Fibroblast of mammary gland (primary cell): ENCODE results near the gene MUC5B.

Experiments
- DNase-seq: peaks from one replicate; pipeline ENCODE4 v3.0.0-alpha.2; 2010; ENCODE audit warnings: low read depth
- H3K4me3 ChIP-seq: 2 replicates; pipeline ENCODE4 v1.5.1; 2011; ENCODE audit warnings: low read depth, mild to moderate bottlenecking, low read length, moderate library complexity; ENCODE audit not compliant: control insufficient read depth
- TF ChIP-seq, protein P1 (sequence below): conservative IDR thresholded peaks from 2 replicates; pipeline ENCODE4 v1.5.1; 2011; ENCODE audit warnings: low read depth, low read length, inconsistent platforms; ENCODE audit not compliant: control insufficient read depth, insufficient read depth

MUC5B gene

DNA sequence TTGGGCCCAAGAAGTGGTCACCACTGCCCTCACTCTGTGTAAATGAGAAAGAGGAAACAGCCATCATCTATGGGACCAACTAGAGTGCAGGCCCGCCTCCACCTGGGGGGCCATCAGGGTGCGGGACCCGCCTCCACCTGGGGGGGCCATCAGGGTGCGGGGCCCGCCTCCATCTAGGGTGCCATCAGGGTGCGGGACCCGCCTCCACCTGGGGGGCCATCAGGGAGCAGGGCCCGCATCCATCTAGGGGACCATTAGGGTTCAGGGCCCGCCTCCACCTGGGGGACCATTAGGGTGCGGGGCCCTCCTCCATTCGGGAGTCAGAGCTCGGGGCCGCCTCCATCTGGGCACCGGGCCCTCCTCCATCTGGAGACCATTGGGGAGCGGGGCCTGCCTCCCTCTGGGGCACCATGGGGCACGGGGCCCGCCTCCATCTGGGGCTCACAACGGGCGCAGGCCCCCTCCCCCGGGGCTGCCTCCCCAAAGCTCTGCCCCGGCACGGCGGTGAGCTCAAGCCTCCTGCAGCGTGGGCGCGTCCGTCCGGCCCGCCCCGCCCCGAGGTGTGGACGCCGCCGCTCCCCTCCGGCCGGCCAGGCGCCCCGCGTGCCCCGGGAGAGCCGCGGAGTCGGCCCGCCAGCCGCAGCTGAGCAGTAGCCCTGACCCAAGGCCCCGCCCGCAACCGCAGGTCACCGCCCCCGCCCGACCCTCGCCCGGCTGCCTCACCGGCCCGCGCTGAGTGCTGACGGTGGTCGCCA is 86.1 kb downstream of the MUC5B start:
- peak overlapping the region; percentile 56 for H3K4me3 ChIP-seq
- TF ChIP-seq, protein P1, sequence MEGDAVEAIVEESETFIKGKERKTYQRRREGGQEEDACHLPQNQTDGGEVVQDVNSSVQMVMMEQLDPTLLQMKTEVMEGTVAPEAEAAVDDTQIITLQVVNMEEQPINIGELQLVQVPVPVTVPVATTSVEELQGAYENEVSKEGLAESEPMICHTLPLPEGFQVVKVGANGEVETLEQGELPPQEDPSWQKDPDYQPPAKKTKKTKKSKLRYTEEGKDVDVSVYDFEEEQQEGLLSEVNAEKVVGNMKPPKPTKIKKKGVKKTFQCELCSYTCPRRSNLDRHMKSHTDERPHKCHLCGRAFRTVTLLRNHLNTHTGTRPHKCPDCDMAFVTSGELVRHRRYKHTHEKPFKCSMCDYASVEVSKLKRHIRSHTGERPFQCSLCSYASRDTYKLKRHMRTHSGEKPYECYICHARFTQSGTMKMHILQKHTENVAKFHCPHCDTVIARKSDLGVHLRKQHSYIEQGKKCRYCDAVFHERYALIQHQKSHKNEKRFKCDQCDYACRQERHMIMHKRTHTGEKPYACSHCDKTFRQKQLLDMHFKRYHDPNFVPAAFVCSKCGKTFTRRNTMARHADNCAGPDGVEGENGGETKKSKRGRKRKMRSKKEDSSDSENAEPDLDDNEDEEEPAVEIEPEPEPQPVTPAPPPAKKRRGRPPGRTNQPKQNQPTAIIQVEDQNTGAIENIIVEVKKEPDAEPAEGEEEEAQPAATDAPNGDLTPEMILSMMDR = no peak
- DNase-seq = peak; percentile 20

DNA sequence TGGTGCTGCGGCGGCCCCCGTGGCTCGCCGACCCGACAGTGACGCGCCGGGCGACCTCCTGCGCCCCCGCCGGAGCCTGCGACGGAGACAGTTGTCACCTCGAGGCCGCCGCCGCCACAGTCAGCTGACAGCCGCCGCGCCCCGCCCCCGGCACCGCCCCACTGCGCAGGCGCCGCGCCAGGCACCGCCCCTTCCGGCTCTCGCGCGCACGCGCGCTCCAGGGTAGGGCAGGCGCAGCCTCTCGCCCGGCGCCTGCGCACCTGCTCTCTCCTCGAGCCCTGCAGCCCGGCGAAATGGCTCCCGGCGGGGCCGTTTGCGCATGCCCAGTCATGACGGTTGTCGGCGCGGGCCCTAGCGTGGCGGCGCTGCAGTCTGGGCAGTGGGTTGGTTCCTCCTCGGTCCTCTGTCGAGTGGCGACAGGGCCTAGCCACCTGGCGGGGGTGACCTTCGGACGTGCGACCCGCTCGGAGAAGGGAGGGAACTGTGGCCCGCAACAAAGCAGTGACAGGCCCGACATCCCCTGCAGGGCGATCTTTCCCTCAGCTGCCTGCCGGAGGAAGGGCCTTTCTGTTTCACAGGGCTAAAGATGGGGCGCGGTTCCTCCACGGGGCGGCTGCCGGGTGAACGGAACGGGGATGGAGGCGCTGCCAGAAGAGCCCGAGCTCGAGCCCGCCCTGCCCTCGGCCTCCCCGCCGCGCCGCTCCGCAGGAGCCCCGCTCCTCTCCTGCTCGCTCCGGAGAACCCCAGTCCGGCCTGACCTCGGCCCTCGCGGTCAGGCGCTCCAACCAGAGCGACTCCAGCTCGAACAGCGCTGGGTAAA is 86.8 kb downstream of the MUC5B start, which contains the start of gene TOLLIP:
TOLLIP (minus strand) TSS at position 135 of the 820 bp plus-strand sequence; CDS start at position 1, 134 bp downstream.
- peak within 1 kb of the TSS; percentile 65 for H3K4me3 ChIP-seq
- peak; percentile 86 for DNase-seq
- TF ChIP-seq, protein P1 = peak; percentile 4

DNA sequence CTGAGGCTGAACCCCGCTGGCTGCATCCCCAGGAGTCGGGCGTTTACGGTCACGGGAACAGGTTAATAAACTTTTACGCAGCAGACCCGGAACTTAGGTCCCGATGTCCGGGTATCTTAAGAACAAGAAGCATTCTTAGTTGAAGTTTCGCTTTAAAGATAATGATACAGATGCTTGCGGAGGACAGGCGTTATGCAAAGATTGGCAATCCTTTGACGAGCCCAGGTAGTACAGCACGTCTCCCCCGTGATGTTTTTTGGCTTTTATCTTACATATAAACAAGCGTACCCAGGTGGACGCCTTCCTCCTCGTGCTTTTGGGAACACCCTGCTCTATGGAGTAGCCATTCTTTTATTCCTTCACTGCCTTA is 87.4 kb downstream of the MUC5B start:
- TF ChIP-seq, protein P1 = no peak
- peak overlapping the region; percentile 65 for H3K4me3 ChIP-seq
- DNase-seq = no peak

DNA sequence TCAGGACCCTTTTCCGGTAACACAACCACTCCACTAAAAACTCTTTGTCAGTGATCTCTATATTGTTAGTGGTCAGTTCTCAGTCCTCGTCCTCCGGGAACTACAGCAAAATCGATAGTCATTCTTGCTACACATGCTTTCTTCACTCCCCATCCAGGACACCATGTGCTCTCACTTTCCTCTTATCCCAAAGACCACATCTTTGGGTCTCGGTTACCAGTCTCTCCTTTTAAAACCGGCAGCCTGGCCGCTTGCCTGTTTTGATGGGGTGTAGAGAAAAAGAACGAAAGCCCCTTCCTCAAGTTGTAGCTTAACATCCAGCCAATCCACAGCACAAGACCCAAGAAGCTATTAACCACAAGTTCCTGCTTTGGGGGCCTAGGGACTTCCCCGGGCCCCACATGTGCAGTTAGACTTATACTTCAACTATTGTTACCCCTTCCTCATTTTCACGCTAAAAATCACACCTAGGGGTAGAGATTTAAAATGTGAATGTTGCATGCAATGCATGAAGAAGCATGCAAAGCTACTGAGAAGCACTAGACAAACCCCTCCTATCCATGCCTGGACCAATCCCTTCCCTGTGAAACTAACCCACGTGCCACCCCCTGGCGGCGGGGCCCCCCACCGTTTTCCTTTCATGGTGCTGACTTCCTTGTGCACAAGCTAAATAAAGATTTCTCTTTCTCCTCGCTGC is 88.1 kb downstream of the MUC5B start:
- TF ChIP-seq, protein P1 = no peak
- DNase-seq = no peak
- no peak overlapping the region for H3K4me3 ChIP-seq
